Left lung (tissue), 10 donors: ENCODE data around the gene WDR59. TPM values are rescaled to one million over a fixed set of nuclear protein-coding genes. Genes with fewer than 3 reads are reported as not detected.

Experiments
- ATAC-seq: fragments of 200-7000 bp; cut with Tn5 transposase; one replicate; pipeline ENCODE4 v1.9.1; 2020; ENCODE audit warnings: moderate library complexity
- DNase-seq, 4 donors: peaks; one replicate each; pipeline ENCODE4 v3.0.0-alpha.2; 2013 to 2020
- H3K27ac ChIP-seq, 2 donors: fragments of 200-600 bp; sonication (generic) in 1 of 2; one replicate each; pipeline versions ENCODE4 v1.5.0 to v1.8.0; 2020 to 2021
- H3K27me3 ChIP-seq, 2 donors: fragments of 200-600 bp; sonication (generic) in 1 of 2; one replicate each; pipeline versions ENCODE4 v1.5.0 to v1.8.0; 2020 to 2021
- H3K36me3 ChIP-seq, 2 donors: fragments of 200-600 bp; sonication (generic) in 1 of 2; one replicate each; pipeline versions ENCODE4 v1.5.0 to v1.8.0; 2020 to 2021
- H3K4me1 ChIP-seq, 2 donors: fragments of 200-600 bp; one replicate each; pipeline ENCODE4 v1.8.0; 2021
- H3K4me3 ChIP-seq, 2 donors: fragments of 200-600 bp; sonication (generic) in 1 of 2; one replicate each; pipeline versions ENCODE4 v1.5.0 to v1.8.0; 2020 to 2021; ENCODE audit warnings: mild to moderate bottlenecking in 1 of 2
- H3K9me3 ChIP-seq, 2 donors: fragments of 200-600 bp; sonication (generic) in 1 of 2; one replicate each; pipeline versions ENCODE4 v1.5.0 to v1.8.0; 2020 to 2021
- CTCF ChIP-seq, 2 donors: fragments of 200-600 bp; sonication (generic) in 1 of 2; IDR thresholded peaks; one replicate each; pipeline versions ENCODE4 v1.5.0 to v1.8.0; 2021; ENCODE audit warnings: antibody characterized with exemption in 2 of 2
- intact Hi-C, 2 donors: fragments of 100-400 bp; cut with DNase I; formaldehyde crosslinking; loops; one replicate each; pipeline versions ENCODE4 v1.11.2 to v1.14.2; 2022
- polyA plus RNA-seq, 6 donors: library from polyadenylated mRNA; unstranded; fragments of 120-200 nt; gene quantifications; one replicate each; pipeline ENCODE4 v1.2.1, GENCODE V29; 2013; ENCODE audit not compliant: insufficient read length in 6 of 6
- total RNA-seq, 2 donors: library from RNA; stranded (reverse); fragmentation: NEBNext Ultra II Directional; extraction: Animal tissue kit (Norgen Biotek cat#: 25700); gene quantifications; one replicate each; pipeline ENCODE4 v1.2.1, GENCODE V29; 2021
- donor health status: DM: no; HTN: yes; CAD: no.
- donor health status: DM: no; HTN: no; CAD: no.

WDR59 gene
- total and polyA plus RNA-seq, 8 donors: 46.9 to 113 (median 97.6) TPM

DNA sequence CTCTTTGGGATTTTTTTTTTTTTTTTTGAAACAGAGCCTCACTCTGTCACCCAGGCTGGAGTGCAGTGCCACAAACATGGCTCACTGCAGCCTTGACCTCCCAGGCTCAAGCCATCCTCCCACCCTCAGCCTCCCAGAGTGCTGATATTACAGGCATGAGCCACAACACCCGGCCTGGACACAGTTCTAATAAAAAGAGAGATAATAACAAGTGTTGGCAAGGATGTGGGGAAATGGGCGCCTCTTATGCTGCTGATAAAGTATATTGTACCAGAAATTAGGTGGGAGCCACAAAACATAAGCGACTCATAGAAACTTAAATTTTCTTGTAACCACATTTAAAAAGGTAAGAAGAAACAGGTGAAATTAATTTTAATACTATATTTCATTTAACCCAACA lies 159.9 kb downstream of the WDR59 start:
- ATAC-seq (no peak), DNase-seq (no peak)
- Histone ChIP-seq H3K36me3 (no peaks in the 10 kb centered on the region), H3K4me1 (no peaks in the 10 kb centered on the region), H3K27ac (no peak overlapping the region), H3K9me3 (peaks cover 0 to 7% of the 10 kb centered on the region in 2 donors), H3K27me3 (no peaks in the 10 kb centered on the region), H3K4me3 (no peak overlapping the region)
- intact Hi-C loops: no loop called here
- no peak for TF ChIP-seq CTCF (IDR thresholded peaks at IDR 0.05)

Other genes with a start within 250 kb of the WDR59 start
- gene FA2H, start 210.3 kb downstream of the WDR59 start, total RNA-seq: 1 to 10 TPM; 6.5 to 7.3 TPM
- gene FA2H, start 210.3 kb downstream of the WDR59 start, polyA plus RNA-seq: 1 to 10 TPM; 3.3 to 7.1 (median 4.6) TPM
- 10 to 100 TPM; 24.3 to 25.8 TPM for gene ZNRF1, start 13.9 kb upstream of the WDR59 start, total RNA-seq
- 10 to 100 TPM; 43.1 to 60.8 (median 48.5) TPM for gene ZNRF1, start 13.9 kb upstream of the WDR59 start, polyA plus RNA-seq
- gene LDHD, start 131.7 kb upstream of the WDR59 start, total RNA-seq: 1 to 10 TPM; 7.3 to 9.9 TPM
- gene LDHD, start 131.7 kb upstream of the WDR59 start, polyA plus RNA-seq: 1 to 10 TPM; 1.6 to 3.0 (median 2.5) TPM
- 1 to 10 TPM; 8.4 to 9.2 TPM for gene ZFP1, start 163.4 kb upstream of the WDR59 start, total RNA-seq
- 10 to 100 TPM; 21.6 to 25.5 (median 23.3) TPM for gene ZFP1, start 163.4 kb upstream of the WDR59 start, polyA plus RNA-seq
- gene CTRB2, start 222.0 kb upstream of the WDR59 start, total RNA-seq: not detected
- under 1 TPM in 1 of 6 donors, not detected in 5; 0.14 TPM for gene CTRB2, start 222.0 kb upstream of the WDR59 start, polyA plus RNA-seq
- not detected for gene CTRB1, start 233.9 kb upstream of the WDR59 start, total RNA-seq
- gene CTRB1, start 233.9 kb upstream of the WDR59 start, polyA plus RNA-seq: under 1 TPM in 3 of 6 donors, not detected in 3; 0.12 to 0.20 (median 0.20) TPM